NB4 (cell line): ENCODE results near the gene GDI2.

Source experiments
- CTCF ChIP-seq: IDR thresholded peaks from one replicate; pipeline ENCODE4 v1.5.1; 2012; ENCODE audit warnings: low read depth, low read length
- MYC ChIP-seq: IDR thresholded peaks from 2 replicates; pipeline ENCODE4 v1.6.1; 2011; ENCODE audit warnings: low read depth, low read length
- POLR2A ChIP-seq: IDR thresholded peaks from 2 replicates; pipeline ENCODE4 v1.6.1; 2011; ENCODE audit warnings: mild to moderate bottlenecking; ENCODE audit not compliant: insufficient read length; ENCODE audit errors: extremely low read depth
- TF ChIP-seq, protein P1 (sequence below): IDR thresholded peaks from 2 replicates; pipeline ENCODE4 v1.6.1; 2011; ENCODE audit warnings: low read depth, low read length

DNA sequence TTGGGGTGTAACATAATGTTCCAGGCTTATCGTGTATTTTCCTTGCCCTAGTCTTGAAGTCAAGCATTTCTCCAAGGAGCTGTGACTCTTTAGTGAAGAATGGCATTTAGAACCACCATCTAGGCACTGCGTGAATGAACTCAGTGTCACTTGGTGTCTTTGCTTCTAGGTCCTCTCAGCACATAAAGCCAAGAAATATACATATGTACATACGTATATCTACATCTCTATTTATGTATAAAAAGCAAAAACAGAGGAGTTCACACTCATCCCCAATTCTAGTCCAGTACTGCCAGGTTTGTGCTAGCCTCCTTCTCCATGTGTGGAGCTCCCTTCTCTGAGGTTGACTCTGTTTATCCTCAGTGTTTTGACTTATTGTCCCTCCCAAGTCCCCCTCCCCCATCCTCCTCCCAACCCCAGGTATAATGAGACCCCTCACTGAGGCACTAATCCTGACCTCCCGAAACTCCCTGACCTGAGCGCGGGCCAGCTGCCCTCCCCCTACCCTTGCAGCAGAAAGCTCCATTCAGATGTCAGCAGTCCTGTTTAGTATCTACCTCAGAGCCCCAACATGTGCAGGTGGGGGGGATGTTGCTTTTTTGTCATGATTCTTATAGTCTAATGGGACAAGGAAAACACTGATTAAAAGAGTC lies 61.5 kb downstream of the GDI2 start:
- no peak for TF ChIP-seq CTCF
- TF ChIP-seq, protein P1, sequence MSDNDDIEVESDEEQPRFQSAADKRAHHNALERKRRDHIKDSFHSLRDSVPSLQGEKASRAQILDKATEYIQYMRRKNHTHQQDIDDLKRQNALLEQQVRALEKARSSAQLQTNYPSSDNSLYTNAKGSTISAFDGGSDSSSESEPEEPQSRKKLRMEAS, result no peak
- TF ChIP-seq POLR2A, result no peak
- TF ChIP-seq MYC, result no peak
